NCI-H2227 (cell line): ENCODE data around the gene FHAD1.

ENCODE experiments used
- DNase-seq: peaks from one replicate; lab custom pipeline; 2025; ENCODE audit not compliant: unreplicated experiment; lab: John Stamatoyannopoulos, UW

The FHAD1 gene

DNA sequence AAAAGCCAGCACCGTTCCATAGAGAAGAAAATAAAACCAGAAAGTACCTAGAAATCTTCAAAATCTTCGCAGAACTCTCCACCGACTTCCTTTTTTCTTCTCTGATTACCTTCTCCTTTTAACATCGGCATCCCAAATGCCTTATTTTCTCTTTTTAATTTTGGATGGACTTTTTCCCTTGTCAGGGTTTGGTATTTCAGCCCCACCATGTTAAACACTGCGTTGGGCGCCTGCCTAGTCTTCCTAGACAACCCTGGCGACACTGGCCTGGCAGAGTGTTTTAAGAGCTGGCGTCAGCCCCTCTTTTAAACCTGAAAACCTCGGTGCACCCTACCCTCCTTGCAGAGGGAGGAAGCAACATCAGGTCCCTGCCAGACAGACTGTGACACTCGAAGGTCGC lies 96.7 kb downstream of the FHAD1 start:
- DNase-seq, result peak; percentile 78

DNA sequence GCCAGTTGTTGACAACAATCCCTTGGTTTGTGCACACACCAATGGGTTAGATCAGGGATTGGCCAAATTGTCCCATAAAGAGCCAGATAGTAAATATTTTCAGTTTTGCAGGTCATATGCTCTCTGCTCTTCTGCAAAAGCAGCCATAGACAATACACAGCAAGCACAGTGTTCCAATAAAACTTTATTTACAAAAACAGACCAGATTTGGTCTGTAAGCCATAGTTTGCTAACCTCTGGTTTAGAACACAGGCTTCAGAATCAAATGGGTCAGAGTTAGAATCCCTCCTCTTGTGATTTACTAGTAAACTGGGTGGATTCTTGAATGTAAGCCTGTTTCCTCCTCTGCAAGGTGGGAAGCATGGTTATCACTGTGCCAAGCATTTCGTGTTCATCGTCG lies 97.4 kb downstream of the FHAD1 start:
- DNase-seq, result no peak

DNA sequence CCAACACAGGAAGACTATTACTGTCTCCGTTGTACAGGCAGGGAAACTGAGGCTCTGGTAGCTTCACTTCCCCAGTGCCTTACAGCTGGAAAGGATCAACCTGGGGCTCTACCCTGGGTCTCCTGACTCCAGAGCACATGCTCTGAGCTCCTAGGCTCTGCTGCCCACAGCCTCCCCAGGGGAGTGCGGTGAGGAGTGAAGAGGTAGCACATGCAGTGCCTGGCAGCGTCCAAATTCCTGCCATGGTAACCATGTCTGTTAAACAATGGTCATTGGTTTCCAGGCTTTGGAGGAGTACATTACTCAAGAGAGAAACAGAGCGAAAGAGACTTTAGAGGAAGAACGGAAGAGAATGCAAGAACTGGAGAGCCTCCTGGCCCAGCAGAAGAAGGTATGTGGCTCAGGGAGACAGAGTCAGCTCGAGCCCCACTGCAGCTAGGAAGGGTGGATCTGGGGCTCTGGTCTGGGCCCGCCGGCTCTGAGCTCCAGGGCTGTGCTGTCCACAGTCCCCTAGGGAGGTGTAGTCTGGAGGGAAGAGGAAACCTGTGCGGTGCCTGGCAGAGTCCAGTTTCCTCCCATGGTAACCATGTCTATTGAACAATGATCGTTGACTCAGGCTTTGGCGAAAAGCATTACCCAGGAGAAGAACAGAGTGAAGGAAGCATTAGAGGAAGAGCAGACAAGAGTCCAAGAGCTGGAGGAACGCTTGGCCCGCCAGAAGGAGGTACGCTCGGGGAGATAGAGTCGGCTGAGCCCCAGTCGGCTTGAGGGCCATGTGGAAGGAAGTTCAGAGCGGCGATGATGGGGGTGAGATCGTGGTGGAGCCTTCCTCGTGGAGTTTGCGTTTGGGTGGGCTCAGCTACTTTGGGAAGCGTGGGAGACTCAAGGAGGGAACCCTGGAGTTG lies 98.0 kb downstream of the FHAD1 start:
- no peak for DNase-seq

DNA sequence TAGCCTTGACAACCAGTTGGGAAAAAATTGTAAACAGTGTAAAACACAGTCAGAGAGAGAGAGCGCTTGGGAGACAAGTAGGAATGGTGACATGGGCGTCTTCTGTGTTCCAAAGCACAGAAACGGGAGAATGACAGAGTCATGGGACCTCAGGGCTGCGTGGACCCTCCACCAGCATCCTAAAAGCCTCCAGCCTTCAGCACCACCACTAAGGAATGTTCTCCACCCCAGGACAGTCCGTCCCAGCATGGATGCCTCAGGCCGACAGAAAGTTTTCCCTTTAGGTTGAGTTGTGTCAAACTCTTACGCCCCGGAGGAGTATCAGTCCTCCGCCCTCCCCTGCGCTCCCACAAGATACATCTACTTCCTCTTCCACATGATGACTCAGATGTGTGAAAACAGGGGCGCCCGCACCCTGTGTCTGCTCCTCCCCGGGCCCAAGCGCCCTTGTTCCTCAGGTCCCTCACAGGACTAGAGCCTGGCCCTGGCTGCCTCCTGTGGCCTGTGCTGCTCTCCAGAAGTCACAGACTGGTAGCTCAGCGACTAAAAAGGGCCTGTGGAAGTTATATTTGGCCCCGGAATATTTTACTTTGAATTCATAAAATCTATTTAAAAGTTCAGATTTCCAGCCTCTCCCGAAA lies 98.8 kb downstream of the FHAD1 start:
- DNase-seq, result no peak

DNA sequence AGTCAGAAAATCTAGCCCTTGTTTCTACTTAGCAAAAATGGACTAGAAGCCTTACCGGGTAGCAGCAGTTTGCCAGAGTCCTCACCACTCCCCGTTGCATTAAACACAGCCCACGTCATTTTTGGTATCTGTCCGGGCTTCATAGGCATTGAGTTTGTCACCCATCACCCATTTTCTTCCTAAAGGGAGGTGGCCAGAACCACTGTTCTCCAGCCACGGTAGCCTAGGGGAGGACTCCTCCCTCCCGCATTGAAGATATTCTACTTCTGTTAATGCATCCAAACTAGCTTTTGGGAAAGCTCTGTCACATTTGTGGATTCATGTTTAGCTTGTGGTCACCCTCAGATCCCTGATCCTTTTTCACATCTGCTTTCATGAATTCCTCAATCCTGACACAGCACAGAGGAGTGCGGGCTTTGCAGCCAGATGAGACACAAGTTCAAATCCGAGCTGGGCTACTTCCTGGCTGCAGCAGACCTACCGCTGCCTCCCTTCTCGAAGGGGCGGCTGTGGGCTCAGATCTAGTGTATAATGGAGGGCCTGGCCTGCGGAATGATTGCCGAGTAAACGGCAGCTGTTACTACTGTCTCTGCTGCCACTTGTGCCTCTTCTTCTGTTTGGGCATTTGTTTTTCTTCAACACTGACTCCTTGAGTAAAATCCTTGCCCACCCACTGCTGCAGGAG lies 99.5 kb downstream of the FHAD1 start:
- no peak for DNase-seq

DNA sequence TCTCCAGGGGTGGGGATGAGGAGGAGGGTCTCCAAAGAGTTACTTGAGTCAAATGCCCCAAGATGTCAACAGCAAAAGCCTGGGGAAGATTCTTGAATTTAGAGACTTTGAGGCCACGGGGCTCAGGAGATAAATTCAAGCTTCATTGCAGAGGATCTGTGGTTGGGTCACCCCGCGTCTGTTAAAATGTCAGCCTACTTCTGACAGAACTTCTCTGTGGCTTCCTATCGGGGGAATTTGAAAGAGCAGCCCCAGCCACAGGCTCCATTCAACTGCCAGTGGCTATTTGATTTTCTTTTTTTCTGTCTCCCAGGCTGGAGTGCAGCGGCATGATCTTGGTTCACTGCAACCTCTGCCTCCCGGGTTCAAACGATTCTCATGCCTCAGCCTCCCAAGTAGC lies 100.2 kb downstream of the FHAD1 start:
- DNase-seq, result no peak

DNA sequence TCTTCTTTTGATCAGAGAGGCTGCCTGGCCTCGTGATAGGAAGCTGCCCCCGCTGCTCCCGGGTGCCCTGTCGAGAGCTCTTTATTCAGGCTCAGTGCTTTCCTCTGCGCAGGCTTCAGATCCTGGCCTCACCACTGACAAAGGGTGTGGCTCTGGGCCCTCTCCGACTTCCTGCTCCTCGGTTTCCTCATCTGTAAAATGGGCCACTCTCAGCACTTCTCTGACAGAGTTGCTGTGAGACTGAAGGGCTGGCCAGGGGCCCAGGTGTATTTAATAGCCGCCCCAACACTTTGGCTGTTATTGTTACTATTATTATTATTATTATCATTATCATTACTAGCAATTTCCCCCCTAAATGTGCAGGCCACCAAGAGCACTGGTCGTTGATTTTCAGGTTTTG lies 101.6 kb downstream of the FHAD1 start:
- DNase-seq, result no peak

DNA sequence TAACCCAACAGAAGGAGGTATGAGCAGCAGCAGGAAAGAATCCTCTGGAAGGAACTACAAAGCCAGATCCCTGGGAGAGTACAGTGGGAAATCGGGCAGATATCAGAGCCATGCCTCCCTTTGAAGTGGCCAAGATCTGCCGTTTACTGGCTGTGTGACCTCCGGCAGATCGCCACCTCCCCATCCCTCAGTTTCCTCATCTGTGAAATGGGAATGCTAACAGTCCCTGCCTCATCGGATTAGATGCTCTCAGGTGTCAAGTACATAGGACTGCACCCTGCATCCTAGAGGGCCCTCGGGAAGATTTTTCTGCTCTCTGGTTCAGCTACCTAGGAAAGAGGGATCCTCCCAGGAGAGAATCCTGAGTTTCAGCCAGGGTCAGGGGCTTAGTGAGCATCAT lies 102.1 kb downstream of the FHAD1 start:
- DNase-seq, result no peak

DNA sequence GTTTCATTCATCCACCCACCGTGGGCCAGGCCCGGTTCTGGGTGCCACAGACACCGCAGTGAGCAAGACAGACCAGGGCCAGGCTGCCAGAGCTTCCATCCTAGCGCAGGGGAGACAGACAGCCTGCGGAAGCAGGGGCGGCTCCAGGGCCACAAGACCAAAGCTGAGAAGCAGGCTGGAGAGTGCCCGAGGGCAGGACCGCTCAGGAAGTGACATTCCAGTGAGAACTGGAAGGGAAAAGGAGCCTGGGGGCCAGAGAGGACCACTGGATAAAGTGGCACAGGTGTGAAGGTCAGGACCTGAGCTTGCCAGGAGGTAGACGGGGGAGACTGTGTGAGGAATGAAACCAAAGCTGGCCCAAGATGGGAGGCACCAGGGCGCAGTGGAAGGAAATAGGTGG lies 103.1 kb downstream of the FHAD1 start:
- no peak for DNase-seq

DNA sequence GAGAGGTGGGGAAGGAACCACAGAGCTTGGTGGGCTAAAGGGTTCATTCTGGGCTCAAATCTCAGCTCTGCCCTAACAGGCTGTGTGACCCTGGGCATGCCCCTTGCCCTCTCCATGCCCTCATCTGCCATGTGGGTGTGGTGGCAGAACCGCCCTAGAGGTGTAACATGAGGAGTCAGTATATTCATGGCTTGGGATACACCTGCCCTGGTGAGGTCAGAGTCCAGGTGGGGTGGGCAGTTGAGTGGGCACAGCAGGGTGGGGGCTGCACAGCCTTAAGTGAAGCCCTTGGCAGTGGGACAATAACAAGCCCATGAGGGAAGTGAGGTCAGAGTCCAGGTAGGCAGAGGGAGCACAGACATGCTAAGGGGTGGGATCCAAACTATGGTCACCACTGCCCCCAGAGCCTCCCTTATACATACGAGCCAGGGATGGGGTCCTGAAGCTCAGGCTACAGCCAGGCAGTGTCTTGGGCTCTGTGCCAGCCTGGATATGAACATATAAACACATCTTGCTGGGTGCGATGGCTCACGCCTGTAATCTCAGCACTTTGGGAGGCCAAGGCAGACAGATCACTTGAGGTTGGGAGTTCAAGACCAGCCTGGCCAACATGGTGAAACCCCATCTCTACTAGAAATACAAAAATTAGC lies 103.7 kb downstream of the FHAD1 start:
- DNase-seq, result no peak

DNA sequence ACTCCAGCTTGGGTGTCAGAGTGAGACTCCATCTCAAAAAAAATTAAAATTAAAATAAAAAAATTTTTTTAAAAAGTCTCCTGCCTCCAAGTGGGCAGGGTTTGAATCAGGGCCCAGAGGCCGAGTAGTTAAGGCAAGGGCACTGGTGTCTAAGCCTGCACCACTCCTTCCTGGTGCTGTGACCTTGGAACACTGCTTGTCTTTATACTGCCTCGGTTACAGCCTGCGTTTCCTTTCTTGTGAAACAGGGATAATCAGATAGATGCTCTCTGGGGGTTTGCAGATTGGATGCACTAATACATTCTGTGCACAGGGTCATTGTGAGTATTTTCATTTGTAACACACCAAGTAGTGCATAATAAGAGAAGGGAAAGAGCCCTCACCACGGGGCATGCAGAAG lies 104.3 kb downstream of the FHAD1 start:
- no peak for DNase-seq

DNA sequence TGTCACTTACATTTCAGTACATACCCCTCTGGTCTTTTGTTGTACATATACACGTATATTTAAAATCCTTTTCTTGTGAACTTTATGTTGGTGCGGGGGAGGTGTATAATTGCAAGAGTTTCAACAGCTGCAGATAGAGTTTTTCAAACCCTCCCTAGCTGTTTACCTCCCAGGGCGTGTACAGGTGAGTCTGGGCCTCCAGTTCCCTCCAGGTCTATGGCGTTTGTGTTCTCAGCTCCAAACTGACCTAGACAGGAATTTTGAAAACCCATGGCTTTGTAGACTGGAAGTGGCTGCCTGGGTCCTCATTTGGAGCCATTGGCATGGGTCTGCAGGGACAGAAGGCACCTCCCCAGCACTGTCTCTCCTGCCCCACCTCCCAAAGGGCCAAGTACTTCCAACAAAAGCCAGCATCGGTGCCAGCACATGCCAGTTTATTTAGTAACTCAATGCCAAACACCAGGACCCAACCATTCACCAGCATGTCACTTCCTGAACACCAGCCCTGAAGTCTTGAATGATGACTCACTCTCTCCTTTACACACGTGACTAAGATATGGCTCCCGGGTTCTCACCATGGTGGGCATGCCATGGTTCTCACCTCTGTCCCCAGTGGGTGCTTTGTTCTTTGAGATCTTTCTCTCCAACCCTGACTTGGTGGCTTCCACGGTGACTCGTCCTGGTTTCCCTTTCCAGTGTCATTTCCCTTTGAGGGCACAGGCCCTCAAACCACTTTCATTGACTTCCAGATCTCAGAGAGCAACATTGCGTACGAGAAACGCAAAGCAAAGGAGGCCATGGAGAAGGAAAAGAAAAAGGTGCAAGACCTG lies 105.3 kb downstream of the FHAD1 start:
- no peak for DNase-seq

DNA sequence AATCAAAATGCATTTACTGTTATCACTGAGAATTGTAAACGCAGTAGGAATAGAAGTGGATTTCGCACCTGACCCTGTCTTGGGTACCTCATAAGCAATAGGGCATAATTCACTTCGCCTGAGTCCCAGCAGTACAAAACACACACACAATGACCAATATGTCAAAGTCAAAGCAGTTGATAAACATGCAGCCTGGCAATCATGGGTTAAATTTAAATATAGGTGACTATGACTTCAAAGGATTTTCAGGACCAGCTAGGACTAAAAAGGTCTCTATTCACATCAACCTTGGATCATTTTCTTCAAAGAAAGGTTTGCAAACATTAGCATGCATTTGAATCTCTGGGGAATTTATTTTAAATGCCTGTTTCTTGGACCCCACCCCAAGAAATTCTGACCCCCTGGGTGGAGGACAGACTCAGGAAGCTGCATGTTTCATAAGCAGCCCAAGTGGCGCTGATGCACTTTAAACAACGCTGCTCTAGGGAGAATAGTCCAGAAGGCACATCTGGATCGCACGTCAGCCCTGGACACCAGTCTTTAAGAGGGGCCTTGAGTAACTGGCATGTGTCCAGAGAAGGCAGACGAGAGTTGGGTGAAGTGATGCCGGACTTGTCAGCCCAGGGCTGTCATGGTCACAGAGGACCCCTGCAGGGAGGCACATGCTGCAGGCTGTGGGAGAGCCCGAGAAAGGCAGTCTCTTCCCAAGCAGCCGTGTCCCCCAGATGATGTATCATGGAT lies 107.0 kb downstream of the FHAD1 start:
- peak; percentile 72 for DNase-seq

DNA sequence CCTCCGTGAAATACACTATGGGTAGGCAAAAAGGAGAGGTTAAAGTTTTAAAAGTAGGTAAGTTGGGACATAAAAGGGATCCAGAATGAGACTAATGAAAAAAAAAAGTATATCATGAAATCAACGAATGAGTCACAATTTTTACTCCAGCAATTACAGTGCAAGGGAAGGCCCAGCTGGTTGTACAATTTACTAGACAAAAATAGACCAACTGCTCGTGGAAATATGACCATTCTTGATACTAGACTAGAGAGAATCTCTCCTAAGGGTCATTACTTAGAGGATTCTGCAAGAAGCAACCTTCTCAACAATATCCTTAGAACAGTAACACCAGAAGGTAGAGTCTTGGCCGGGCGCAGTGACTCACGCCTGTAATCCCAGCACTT lies 107.5 kb downstream of the FHAD1 start:
- DNase-seq, result no peak

DNA sequence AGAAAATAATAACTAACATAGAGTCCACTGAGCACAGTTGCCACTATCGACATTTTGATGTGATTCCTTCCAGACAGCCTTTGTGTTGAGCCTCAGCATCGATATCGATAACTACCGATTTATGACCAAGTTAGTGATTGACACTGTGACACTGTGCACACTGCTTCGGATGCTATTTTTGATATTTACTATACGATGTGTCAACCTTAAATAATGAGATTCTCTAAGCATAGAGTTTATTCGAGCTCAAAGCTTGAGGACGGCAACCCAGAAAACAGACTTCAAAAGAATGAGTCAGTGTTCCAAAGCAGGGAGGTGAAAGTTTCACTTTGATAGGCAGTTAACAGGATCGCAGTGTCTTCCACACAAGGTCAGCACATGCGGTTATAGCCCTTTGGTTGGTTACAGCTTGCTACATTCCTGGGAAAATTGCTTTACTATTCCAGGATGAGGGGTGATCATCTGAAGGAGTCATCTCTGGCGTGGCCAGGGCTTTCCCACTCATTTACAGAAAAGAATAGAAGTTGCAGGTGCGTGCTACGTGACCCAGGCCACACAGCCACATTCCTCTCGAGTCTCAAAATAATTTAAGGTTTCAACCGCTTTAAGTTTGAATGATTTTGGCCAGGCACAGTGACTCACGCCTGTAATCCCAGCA lies 109.1 kb downstream of the FHAD1 start:
- no peak for DNase-seq

DNA sequence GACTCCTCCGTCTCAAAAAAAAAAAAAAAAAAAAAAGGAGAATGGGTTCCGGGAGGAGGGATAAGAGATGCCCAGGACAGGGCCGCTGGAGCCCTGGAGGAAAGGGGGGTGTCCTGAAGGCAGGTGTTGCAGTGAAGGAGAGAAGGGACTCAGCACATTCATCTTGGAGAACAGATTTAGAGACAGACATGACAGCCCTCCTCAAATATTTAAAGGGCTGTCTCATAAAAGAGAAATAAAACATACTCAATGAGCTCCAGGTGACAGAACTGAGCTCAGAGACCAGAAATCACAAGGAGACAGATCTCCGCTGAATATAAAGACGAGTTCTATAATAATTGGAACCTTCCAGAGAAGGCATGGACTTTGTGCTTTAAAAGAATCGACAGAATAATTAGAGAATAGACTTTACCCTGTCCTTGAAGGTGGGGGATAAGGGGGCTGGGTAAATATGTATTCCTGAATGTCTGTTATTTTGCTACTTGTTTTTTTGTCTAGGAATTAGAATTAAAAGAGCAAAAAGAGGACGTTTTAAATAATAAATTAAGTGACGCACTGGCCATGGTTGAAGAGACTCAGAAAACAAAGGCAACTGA lies 110.7 kb downstream of the FHAD1 start:
- DNase-seq, result no peak

DNA sequence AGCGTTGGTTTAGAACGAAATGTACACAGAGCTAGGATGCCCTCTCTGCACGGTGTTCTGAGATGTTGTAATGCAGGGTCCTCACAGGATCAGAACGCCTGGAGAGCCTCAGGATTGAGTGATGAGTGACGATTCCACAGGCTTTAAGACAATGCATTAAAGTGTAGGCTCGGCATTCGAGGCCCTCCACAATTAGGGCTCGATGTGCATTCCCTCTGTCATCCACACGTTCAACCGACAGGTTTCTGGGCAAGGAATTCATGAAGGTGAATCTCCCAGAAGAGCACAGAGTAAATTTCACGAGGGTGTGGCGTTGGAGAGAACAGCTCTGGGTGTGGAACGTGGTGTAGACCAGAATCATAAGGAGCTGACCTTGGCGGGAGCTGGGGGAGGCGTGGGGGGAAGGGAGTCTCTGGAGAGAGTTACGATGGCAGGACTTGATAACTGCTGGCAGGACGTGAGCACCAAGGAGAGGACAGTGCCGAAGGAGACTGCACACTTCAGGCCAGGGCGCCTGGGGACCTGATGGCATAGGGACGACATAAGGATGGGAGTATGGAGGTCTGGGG lies 111.6 kb downstream of the FHAD1 start:
- DNase-seq, result no peak

DNA sequence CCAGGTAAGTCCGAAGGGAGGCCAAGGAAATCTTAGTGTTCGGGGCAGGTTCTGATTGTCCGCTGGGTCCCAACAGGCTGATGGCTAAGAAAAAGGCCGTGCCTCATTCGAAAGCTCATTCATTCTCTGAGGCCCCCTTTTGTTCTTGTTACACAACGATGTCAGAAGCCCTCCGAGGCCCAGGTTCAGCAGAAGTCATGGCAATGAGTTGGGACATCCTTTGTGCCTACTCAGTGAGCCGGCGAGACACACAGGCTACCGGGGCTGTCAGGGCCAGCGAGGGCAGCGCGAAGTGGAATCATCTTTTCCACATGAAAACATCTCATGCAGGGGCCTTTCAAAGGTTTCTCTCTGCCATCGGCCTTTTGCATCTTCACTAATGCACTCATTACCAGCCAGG lies 113.7 kb downstream of the FHAD1 start:
- DNase-seq, result no peak
